GM18519 (cell line): ENCODE data around the gene MTM1.

Experiments used
- ATAC-seq: cut with Tn5 transposase; IDR thresholded peaks from one replicate; pipeline ENCODE4 v1.9.1; 2021; ENCODE audit warnings: mild to moderate bottlenecking, moderate library complexity; ENCODE audit not compliant: unreplicated experiment, low FRiP score

Gene MTM1

GRCh38 chrX:150700107-150700506 is 131.7 kb downstream of the MTM1 start:
- ATAC-seq, result no peak

GRCh38 chrX:150701377-150701776 is 133.0 kb downstream of the MTM1 start:
- no peak for ATAC-seq

GRCh38 chrX:150702966-150703694 is 134.7 kb downstream of the MTM1 start:
- no peak for ATAC-seq

DNA sequence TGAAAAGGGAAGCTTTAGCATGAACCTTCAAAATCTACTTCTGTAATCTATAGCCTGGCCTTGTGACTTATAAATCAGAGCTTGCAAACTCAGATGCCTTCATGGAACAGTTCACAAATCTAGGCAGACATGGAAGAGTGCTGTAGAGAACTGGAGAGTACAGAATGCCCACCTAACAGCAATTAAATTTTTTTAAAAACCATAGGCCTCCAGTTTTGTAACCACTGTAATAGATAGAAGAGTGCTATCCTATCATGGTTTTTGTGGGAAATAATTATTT is 135.2 kb downstream of the MTM1 start:
- no peak for ATAC-seq

GRCh38 chrX:150704030-150704613 is 135.7 kb downstream of the MTM1 start:
- no peak for ATAC-seq

GRCh38 chrX:150712619-150713018 is 144.2 kb downstream of the MTM1 start:
- no peak for ATAC-seq

GRCh38 chrX:150715184-150715583 is 146.8 kb downstream of the MTM1 start:
- ATAC-seq, result no peak

DNA sequence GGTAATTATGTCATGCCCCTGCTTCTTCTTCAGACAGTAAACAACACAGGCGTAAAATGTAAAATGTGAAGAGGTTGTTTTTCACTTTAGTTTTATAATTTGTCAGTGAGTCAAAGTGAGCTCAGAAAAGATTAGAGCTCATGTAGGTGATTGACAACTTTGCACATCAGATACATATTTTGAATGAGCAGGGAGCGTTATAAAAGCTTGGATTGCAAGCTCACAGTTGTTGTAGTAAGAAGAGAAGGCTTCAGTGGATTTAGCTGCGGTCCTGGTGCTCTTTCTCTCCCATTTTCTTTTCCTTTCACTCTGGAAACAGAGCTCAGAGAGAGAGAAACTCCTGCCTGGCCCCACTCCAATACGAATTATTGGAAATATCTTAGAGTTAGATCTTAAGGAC is 151.2 kb downstream of the MTM1 start:
- no peak for ATAC-seq
